Colonic mucosa (tissue), 4 donors: ENCODE results near the gene DOCK11. TPM values are rescaled to one million over a fixed set of nuclear protein-coding genes. Genes with fewer than 3 reads are reported as not detected.

Experiments
- DNase-seq: peaks from one replicate; pipeline ENCODE4 v3.0.0-alpha.2; 2020
- H3K27ac ChIP-seq: fragments of 200-600 bp; one replicate; pipeline ENCODE4 v1.8.0; 2021
- H3K27me3 ChIP-seq: fragments of 200-600 bp; one replicate; pipeline ENCODE4 v1.8.0; 2021
- H3K36me3 ChIP-seq: fragments of 200-600 bp; one replicate; pipeline ENCODE4 v1.8.0; 2021
- H3K4me1 ChIP-seq: fragments of 200-600 bp; one replicate; pipeline ENCODE4 v1.8.0; 2021; ENCODE audit warnings: mild to moderate bottlenecking
- H3K4me3 ChIP-seq: fragments of 200-600 bp; one replicate; pipeline ENCODE4 v1.8.0; 2021
- H3K9ac ChIP-seq, 2 donors: one replicate each; pipeline ENCODE4 v1.7.0; 2013; ENCODE audit warnings: control low read depth in 2 of 2, low read depth in 2 of 2, low read length in 2 of 2
- H3K9me3 ChIP-seq: fragments of 200-600 bp; one replicate; pipeline ENCODE4 v1.8.0; 2021
- CTCF ChIP-seq: fragments of 200-600 bp; IDR thresholded peaks from one replicate; pipeline ENCODE4 v1.8.0; 2022; ENCODE audit warnings: antibody characterized with exemption, mild to moderate bottlenecking
- intact Hi-C: fragments of 100-400 bp; cut with DNase I; formaldehyde crosslinking; loops from one replicate; pipeline ENCODE4 v1.14.1; 2022
- total RNA-seq, 2 donors: library from RNA; stranded (reverse); fragmentation: NEBNext Ultra II Directional in 1 of 2; extraction: Animal tissue kit (Norgen Biotek cat#: 25700) in 1 of 2; gene quantifications; one replicate each; pipeline ENCODE4 v1.2.1, GENCODE V29; 2021
- donor health status: healthy.
- donor health status: DM: no; HTN: no; CAD: no.
- donor health status: DM: no; HTN: no; CAD: no.

DOCK11 gene
- total RNA-seq, 2 donors from 2014 or later: 3.3 to 8.7 TPM

DNA sequence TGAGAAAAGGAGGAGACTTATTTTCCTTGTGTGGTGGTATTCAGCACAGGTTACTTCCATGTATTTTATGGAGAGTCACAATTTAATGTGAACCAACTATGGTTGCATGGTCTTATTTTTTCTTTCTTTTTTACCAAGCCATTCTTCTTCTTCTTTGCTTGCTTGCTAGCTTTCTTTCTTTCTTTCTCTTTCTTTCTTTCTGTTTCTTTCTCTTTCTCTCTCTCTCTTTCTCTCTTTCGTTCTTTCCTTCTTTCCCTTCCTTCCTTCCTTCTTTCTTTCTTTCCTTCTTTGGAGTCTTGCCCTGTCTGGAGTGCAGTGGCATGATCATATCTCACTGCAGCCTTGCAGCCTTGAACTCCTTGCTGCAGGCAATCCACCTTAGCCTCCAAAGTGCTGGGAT lies 68.9 kb downstream of the DOCK11 start:
- H3K4me1 ChIP-seq: no peaks in the 10 kb centered on the region
- TF ChIP-seq CTCF: no peak
- H3K36me3 ChIP-seq: no peaks in the 10 kb centered on the region
- no peak for DNase-seq
- intact Hi-C loops: no loop called here
- no peak overlapping the region for H3K4me3 ChIP-seq
- H3K9me3 ChIP-seq: no peaks in the 10 kb centered on the region
- no peaks in the 10 kb centered on the region for H3K27me3 ChIP-seq
- no peak overlapping the region for H3K27ac ChIP-seq
- H3K9ac ChIP-seq: no peak overlapping the region

- Histone ChIP-seq H3K9me3 (no peaks in the 10 kb centered on the region), H3K27ac (no peak overlapping the region), H3K27me3 (no peaks in the 10 kb centered on the region), H3K4me3 (no peak overlapping the region), H3K36me3 (no peaks in the 10 kb centered on the region), H3K9ac (no peak overlapping the region), H3K4me1 (no peaks in the 10 kb centered on the region)
- DNase-seq: no peak
- no peak for TF ChIP-seq CTCF
- intact Hi-C loops: no loop called here
These were observed 70.2 kb downstream of the DOCK11 start for GRCh38 chrX:118565853-118566252.

- H3K9me3 ChIP-seq: no peaks in the 10 kb centered on the region
- H3K27me3 ChIP-seq: no peaks in the 10 kb centered on the region
- no peak overlapping the region for H3K9ac ChIP-seq
- H3K4me1 ChIP-seq: no peaks in the 10 kb centered on the region
- H3K27ac ChIP-seq: no peak overlapping the region
- no peak overlapping the region for H3K4me3 ChIP-seq
- TF ChIP-seq CTCF: no peak
- DNase-seq: no peak
- intact Hi-C loops: no loop called here
- no peaks in the 10 kb centered on the region for H3K36me3 ChIP-seq
These were observed 70.7 kb downstream of the DOCK11 start for GRCh38 chrX:118566359-118566758.

DNA sequence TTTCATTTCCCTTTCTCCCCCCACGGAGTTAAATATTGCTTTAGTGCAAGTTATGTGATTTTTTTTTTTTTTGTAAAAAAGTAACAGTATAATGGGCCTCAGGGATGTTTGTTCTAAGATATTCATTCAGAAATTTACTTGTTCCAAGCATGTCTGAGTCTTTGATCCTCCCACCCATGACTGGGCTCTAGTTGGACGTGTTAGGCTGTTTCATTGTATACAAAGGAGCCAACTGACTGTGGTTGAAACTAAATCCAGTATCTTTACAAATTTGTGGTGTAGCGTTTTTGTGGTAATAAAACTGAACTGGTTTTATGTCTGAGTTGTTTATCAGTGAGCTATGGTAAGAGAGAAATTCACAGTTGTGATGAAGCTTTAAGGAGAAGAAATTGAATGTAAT lies 74.1 kb downstream of the DOCK11 start:
- no peak for TF ChIP-seq CTCF
- Histone ChIP-seq H3K27me3 (no peaks in the 10 kb centered on the region), H3K27ac (no peak overlapping the region), H3K36me3 (no peaks in the 10 kb centered on the region), H3K9me3 (no peaks in the 10 kb centered on the region), H3K4me3 (no peak overlapping the region), H3K9ac (no peak overlapping the region), H3K4me1 (no peaks in the 10 kb centered on the region)
- no peak for DNase-seq
- intact Hi-C loops: no loop called here

DNA sequence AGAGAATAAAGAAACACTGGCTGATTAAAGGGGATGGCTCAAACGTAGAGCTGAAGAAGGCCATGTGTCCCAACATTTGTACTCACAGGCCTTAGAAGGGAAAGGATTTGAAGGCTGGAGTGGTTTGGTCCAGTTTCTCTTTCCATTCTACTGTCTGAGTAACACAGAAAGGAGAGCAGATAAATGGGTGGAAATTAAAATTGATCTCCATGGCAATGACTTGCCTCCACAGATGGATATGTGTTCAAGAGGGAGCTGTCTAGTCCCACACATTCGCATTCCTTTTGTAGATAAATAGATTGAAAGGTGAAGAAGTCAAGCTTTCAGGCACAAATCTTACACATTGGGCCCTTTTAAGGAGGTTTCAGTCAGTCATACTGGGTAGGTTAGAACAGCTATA lies 74.6 kb downstream of the DOCK11 start:
- DNase-seq: no peak
- H3K27me3 ChIP-seq: no peaks in the 10 kb centered on the region
- intact Hi-C loops: no loop called here

More for the DNA sequence above, 74.6 kb downstream of the DOCK11 start:
- no peak overlapping the region for H3K4me3 ChIP-seq
- no peaks in the 10 kb centered on the region for H3K4me1 ChIP-seq
- no peak overlapping the region for H3K27ac ChIP-seq
- TF ChIP-seq CTCF: no peak
- H3K36me3 ChIP-seq: no peaks in the 10 kb centered on the region
- H3K9me3 ChIP-seq: no peaks in the 10 kb centered on the region
- no peak overlapping the region for H3K9ac ChIP-seq
